Muscle of arm (tissue), 12 donors: ENCODE measurements around the gene ZFX. TPM values are rescaled to one million over a fixed set of nuclear protein-coding genes. Genes with fewer than 3 reads are reported as not detected.
A peak's percentile ranks its signal among the peaks of the same experiment; 100 is the strongest.

Source experiments
- DNase-seq: peaks from one replicate; pipeline ENCODE4 v3.0.0-alpha.2; 2013
- polyA plus RNA-seq, 12 donors: library from polyadenylated mRNA; unstranded; fragments of 120-200 nt; gene quantifications; one replicate each; pipeline ENCODE4 v1.2.1, GENCODE V29; 2013; ENCODE audit not compliant: insufficient read length in 12 of 12

Gene ZFX
- polyA plus RNA-seq, 12 donors: 17.4 to 39.6 (median 25.3) TPM; not detected in 1

GRCh38 chrX:24235084-24235710 lies 85.7 kb downstream of the ZFX start:
- DNase-seq: no peak

DNA sequence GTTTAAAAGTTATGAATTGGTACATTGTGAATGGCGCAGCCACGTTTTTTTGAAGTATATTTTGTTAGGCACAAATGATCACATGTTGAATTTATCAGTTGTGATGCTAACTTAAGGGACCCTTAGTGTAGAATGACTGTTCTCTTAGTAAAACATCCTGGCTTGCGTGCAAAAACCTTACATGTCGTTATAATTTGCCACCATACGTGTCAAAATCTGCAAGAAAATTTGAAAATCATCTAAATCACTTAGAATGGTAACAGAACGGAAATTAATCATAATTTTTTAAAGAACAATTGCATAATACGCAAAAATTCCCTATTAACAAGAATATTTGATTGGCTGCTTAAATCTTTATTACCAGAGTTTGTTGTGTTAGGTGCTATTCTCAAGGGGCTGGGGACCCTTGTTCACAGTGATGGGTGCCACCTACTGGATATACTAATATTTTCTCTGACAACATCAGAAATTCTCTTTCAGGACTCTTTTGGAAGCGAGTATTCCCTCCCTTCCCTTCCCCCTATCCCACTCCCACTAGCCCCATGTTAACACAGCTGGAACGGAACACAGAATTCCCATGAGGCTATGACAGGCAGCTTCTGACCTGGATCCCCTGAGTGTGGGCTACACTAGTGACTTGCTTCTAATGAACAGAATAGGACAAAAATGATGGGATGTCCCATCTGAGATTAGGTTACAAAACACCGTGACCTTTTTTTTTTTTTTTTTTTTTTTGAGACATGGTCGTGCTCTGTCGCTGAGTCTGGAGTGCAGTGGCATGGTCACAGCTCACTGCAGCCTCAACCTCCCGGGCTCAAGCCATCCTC lies 92.5 kb downstream of the ZFX start:
- DNase-seq: peak; percentile 38

GRCh38 chrX:24242649-24243175 lies 93.2 kb downstream of the ZFX start:
- DNase-seq: peak; percentile 68

- DNase-seq: no peak
Measured at GRCh38 chrX:24243188-24243587, 93.7 kb downstream of the ZFX start.

DNA sequence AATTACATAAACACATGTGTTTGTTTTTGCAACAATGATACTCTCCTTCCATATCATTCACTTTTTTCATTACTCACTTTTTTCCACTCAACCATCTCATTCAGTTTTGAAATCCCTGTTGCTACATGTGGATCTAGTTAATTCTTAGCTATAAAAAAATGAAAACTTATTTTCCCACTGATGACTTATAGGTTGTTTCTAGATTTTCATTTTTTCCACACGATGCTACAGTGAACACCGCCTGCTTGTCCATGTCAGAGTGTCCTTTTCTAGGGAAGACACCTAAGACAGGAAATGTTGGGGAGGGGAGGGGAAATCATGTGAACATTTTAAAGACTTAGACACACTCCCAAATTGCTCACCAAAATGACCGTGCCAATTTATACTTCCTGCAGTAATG lies 94.2 kb downstream of the ZFX start:
- peak; percentile 45 for DNase-seq

DNA sequence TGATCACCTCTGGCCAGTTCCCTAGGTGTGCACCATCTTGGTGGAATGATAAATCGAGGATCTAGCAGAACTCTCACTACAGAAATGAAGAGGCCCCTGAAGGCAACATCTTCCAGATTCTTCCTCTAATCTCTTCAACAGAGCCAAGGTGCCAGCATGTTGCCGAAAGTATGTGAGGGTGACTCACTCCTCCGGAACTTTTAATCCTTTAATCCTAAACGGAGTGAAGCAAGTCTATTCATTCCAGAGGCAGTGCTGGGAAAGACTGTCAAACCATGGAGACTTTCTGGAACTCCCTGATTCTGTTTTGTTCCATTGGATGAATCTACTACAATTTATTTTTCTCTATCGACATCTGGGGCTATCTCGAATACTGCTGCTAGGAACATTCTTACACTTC lies 95.7 kb downstream of the ZFX start:
- no peak for DNase-seq

- DNase-seq: no peak
Measured at GRCh38 chrX:24248042-24248441, 98.5 kb downstream of the ZFX start.

GRCh38 chrX:24253030-24253429 lies 103.5 kb downstream of the ZFX start:
- DNase-seq: no peak

DNA sequence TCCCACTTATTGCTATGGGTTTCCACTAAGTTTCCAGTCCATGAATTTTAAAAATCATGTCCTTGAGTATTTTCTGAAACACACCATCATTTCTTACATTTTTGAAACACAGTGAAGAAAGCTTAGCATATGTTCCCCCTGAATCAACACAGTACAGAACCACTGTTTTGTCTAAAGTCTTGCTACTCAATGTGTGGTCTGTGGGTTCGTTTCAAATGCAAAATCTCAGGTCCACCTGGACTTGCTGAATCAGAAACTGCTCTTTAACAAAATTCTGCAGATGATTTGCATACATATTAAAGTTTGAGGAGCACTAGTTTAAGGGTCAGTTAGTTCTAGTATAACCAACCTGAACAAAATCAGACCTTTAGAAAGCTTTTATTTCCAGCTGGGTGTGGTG lies 103.9 kb downstream of the ZFX start:
- DNase-seq: no peak

DNA sequence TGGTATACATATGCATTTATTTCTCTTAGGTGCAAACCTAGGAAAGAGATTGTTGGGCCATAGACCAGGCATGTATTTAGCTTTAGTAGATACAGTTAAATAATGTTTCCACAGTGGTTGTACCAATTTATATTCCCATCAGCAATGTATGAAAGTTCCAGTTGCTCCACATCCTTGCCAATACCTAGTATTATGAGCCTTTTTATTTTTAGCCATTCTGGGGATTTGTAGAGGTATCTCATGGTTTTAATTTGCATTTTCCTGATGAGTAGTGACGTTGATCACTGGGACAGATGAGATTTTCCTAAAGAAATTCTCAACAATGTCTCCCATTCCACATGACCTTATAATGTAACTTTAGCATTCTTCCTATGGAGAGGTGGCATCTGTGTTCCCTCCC lies 107.5 kb downstream of the ZFX start:
- DNase-seq: no peak

DNA sequence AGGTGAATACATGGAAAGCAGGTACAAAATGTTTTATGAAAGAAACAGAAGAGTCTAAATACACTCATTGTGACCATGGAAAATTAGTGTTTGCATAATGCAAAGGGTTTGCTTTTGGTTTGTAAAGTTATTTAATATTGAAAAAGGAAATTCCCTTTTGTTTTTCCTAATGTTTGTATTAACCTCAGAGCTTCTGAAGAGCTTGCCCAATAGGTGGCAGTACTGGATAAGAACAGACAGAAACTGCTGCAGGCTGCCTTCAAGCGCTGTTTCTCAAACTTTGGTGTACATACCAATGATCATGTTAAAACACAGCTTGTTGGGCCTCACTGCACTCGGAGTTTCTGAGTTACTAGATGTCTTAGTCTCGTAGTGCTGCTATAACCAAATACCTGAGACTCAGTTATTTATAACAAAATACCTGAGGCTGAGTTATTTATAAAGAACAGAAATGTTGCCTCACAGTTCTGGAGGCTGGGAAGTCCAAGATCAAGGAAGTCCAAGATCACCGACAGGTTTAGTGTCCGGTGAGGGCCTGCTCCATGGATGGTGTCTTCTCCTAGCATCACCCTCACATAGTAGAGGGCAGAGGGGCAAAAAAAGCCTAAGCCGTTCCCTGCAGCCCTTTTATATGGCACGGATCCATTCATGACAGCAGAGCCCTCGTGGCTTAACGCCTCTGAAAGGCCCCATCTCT lies 110.2 kb downstream of the ZFX start:
- peak; percentile 67 for DNase-seq

DNA sequence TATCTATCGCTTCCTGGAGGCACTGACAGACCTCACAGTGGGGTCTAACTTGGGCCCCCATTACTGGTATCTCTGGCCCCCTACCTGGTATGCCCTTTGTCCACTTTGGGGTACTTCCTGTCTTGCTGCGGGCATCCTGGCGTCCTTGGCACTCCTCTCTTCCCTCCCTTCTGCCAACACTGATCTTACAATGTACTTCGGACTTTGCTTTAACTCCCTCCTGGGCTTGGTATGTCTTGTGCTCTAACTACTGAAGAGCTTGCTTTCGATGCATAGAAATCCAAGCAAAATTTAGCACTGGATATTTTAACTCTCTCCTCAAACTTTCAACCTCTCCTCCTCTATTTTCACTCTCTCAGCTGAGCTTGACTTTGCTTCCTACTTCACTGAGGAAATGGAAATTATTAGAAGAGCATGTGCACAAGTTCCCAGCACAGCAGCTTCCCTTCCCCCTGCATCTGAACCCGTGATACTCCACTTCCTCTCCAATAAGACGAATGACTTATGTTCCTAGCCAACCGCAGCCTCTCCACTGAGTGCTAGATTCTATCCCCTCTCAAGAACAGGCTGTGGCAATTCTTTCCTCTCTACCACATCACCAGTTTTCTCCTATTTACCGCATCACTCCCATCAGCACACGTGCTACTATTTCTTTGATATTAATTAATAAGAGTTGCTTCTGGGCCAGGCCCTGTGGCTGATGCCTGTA lies 111.5 kb downstream of the ZFX start:
- DNase-seq: peak; percentile 48

GRCh38 chrX:24262309-24262708 lies 112.8 kb downstream of the ZFX start:
- DNase-seq: no peak

- no peak for DNase-seq
Measured at GRCh38 chrX:24264383-24264782, 114.9 kb downstream of the ZFX start.

Other genes starting within 250 kb of the ZFX start
- gene APOO, start 241.8 kb upstream of the ZFX start, polyA plus RNA-seq: 10 to 100 TPM in 11 of 12 donors, not detected in 1; 13.5 to 37.0 (median 19.6) TPM
- under 1 TPM in 5 of 12 donors, not detected in 7; 0.09 to 0.15 (median 0.11) TPM for gene CXorf58, start 241.7 kb upstream of the ZFX start, polyA plus RNA-seq
- 10 to 100 TPM in 11 of 12 donors, not detected in 1; 10.1 to 14.0 (median 12.3) TPM for gene KLHL15, start 122.5 kb upstream of the ZFX start, polyA plus RNA-seq
- gene EIF2S3, start 94.8 kb upstream of the ZFX start, polyA plus RNA-seq: 1,000 to 10,000 TPM in 1 of 12 donors, 100 to 1,000 TPM in 11; 101 to 2,108 (median 144) TPM
- gene SUPT20HL2, start 164.3 kb downstream of the ZFX start, polyA plus RNA-seq: under 1 TPM in 6 of 12 donors, not detected in 6; 0.08 to 0.21 (median 0.12) TPM
- under 1 TPM in 3 of 12 donors, not detected in 9; 0.05 to 0.10 (median 0.08) TPM for gene SUPT20HL1, start 210.9 kb downstream of the ZFX start, polyA plus RNA-seq